Activated naive CD4-positive, alpha-beta T cell treated with anti-CD3 and anti-CD28 coated beads for 36 hours (primary cell): ENCODE results near the gene SCN2A. TPM values are rescaled to one million over a fixed set of nuclear protein-coding genes. Genes with fewer than 3 reads are reported as not detected.

Experiments used
- CTCF ChIA-PET: fragments of 350-600 bp; sonication (Branson Sonifier 250); formaldehyde crosslinking; loops from one replicate; lab custom pipeline; 2021; ENCODE audit warnings: antibody characterized with exemption; lab: Charles Lee
- DNase-seq: peaks from one replicate; pipeline ENCODE4 v3.0.0-alpha.2; 2020
- H3K27ac Mint-ChIP-seq: one replicate; pipeline ENCODE4 v1.8.0; 2021; ENCODE audit warnings: mild to moderate bottlenecking, mixed read lengths
- H3K27me3 Mint-ChIP-seq: one replicate; pipeline ENCODE4 v1.8.0; 2021; ENCODE audit warnings: low read depth, mixed read lengths
- H3K36me3 Mint-ChIP-seq: one replicate; pipeline ENCODE4 v1.8.0; 2021; ENCODE audit warnings: low read depth, mixed read lengths
- H3K4me1 Mint-ChIP-seq: one replicate; pipeline ENCODE4 v1.8.0; 2021; ENCODE audit warnings: low read depth, mixed read lengths
- H3K4me3 Mint-ChIP-seq: one replicate; pipeline ENCODE4 v1.8.0; 2021; ENCODE audit warnings: mild to moderate bottlenecking, moderate library complexity, mixed read lengths
- H3K9me3 Mint-ChIP-seq: one replicate; pipeline ENCODE4 v1.8.0; 2021; ENCODE audit warnings: mixed read lengths
- intact Hi-C: fragments of 100-400 bp; cut with micrococcal nuclease; formaldehyde crosslinking; loops from one replicate; pipeline ENCODE4 v1.15.1; 2023
- total RNA-seq, 2 experiments: library from RNA; stranded (reverse); gene quantifications; one replicate each; pipeline ENCODE4 v1.2.3, GENCODE V29; 2021

SCN2A gene
- under 1 TPM; 0.10 to 0.14 TPM for total RNA-seq

DNA sequence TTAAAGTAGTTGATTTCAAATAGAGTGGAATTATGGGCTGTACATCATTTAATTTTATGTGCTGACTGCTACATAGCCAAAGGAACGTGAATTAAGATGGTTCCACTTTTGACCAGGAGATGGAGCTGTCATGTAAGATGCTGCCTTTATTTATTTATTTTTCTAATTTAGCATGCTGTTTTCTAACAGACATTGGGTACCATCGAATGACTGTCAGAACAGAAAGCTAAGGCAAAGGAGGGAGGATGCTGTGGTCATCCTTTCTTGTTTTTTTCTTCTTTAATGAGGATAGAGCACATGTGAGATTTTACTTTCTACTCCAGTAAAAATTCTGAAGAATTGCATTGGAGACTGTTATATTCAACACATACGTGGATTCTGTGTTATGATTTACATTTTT is at the start of gene SCN2A:
SCN2A (plus strand) TSS at position 185 of the 400 bp plus-strand sequence. CDS start 56,410 bp downstream, outside the sequence.
- no peaks in the 10 kb centered on the region for H3K9me3 Mint-ChIP-seq

DNA sequence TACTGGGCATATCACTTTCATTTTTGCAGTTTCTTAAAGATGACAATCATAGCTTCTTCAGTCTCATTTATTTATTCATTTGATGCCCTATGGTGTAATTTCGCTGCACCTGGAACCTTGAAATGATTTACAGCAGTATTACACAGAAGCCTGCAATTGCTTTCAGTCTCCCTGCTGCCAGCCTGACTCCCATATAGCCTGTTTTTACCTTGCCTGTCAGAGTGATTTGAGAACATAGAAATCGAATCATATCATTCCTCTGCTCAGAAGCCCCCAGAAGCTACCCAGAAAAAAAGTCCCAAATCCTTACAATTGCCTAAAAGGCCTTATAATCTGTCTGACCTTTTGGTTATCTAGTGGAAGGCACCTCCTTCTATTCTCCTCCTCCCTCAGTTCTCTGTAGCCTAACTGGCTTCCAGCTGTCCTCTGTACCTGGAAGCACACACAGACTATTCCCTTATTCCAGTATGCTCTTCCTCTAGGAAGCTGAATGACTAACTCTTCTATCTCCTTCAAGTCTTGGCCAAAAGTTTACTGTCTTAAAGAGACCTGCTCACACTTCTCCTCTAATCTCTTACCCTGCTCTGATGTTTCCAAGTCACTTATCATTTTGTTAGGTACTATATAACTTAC is 48.0 kb upstream of the SCN2A start:
- Mint-ChIP-seq H3K27ac (no peak overlapping the region), H3K36me3 (no peaks in the 10 kb centered on the region), H3K27me3 (no peaks in the 10 kb centered on the region), H3K4me3 (no peak overlapping the region), H3K4me1 (no peaks in the 10 kb centered on the region), H3K9me3 (no peaks in the 10 kb centered on the region)
- no peak for DNase-seq
- intact Hi-C loops = no loop called here
- CTCF ChIA-PET = no interaction called here

More for the DNA sequence above, at the start of gene SCN2A:
- intact Hi-C loops = loop anchor here (1.0 to 5.0 kb wide), 5 partner anchors 54 to 888 kb away; partner anchors contain the start of gene SCN1A
- Mint-ChIP-seq H3K4me3 (no peak within 1 kb of the TSS), H3K27me3 (peaks cover 16% of the 10 kb centered on the region), H3K27ac (no peak within 1 kb of the TSS), H3K4me1 (no peaks in the 10 kb centered on the region), H3K36me3 (no peaks in the 10 kb centered on the region)
- DNase-seq = no peak
- CTCF ChIA-PET = interaction anchor here (0.6 to 1.9 kb wide), 7 partner anchors 8 to 403 kb away, joined by 3 to 18 read pairs (median 4); no protein-coding TSS in a partner anchor

DNA sequence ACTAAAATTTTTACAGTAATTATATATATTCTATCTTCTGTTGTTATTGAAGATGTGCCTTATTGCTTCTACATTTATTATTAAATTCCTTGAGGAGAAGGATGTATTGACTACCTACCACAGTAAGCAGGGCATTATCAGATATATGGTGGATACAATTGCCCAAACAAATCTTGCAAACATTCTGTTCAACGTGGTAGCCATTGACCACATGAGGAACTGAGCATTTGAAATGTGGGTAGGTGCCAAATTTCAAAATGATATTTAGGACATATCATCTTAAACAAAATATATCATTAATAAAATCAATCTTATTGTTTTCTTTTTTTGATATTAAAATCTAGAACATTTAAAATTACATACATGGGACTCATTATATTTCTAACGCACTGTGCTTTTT is 46.5 kb upstream of the SCN2A start:
- intact Hi-C loops = no loop called here
- Mint-ChIP-seq H3K36me3 (no peaks in the 10 kb centered on the region), H3K27ac (no peak overlapping the region), H3K27me3 (no peaks in the 10 kb centered on the region), H3K9me3 (no peaks in the 10 kb centered on the region), H3K4me3 (no peak overlapping the region), H3K4me1 (no peaks in the 10 kb centered on the region)
- CTCF ChIA-PET = no interaction called here
- DNase-seq = no peak

DNA sequence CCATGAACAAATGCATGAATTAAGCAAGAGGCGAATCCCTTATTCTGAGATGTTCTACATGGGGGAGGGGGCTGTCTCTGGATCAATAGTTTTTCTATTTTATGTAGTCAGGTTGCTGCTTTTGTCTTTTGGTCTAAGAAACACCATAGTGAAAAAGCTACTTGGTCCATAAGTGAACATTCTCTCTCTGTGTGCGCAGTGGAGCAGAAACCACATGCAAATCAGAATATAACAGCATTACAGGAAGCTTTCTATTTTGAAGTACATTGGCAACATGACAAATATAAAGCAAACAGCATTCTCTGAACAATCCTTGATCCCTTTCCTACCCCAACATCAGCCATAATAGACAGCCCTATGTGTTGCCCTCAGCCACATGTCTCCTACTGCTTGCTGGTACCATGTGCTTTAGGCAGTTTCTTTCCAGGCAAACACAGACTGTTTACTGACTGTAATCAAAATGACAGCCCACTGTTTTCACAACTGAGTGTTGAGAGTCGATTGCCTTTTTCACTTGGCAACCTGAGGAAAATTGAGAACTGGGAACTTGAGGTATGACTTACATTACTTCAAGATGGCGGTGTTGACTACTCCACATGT is 45.9 kb upstream of the SCN2A start:
- intact Hi-C loops = no loop called here
- CTCF ChIA-PET = no interaction called here
- no peaks in the 10 kb centered on the region for H3K9me3 Mint-ChIP-seq
- no peak overlapping the region for H3K4me3 Mint-ChIP-seq
- H3K27me3 Mint-ChIP-seq = no peaks in the 10 kb centered on the region
- H3K36me3 Mint-ChIP-seq = no peaks in the 10 kb centered on the region
- H3K27ac Mint-ChIP-seq = no peak overlapping the region
- no peak for DNase-seq
- no peaks in the 10 kb centered on the region for H3K4me1 Mint-ChIP-seq

- Mint-ChIP-seq H3K27me3 (no peaks in the 10 kb centered on the region), H3K9me3 (no peaks in the 10 kb centered on the region), H3K4me1 (no peaks in the 10 kb centered on the region), H3K4me3 (no peak overlapping the region), H3K27ac (no peak overlapping the region), H3K36me3 (no peaks in the 10 kb centered on the region)
- CTCF ChIA-PET = no interaction called here
- no peak for DNase-seq
- intact Hi-C loops = no loop called here
Measured at GRCh38 chr2:165196411-165196810, 42.8 kb upstream of the SCN2A start.

- intact Hi-C loops = no loop called here
- no peak overlapping the region for H3K27ac Mint-ChIP-seq
- CTCF ChIA-PET = no interaction called here
- no peak overlapping the region for H3K4me3 Mint-ChIP-seq
- H3K9me3 Mint-ChIP-seq = no peaks in the 10 kb centered on the region
- no peak for DNase-seq
- H3K27me3 Mint-ChIP-seq = no peaks in the 10 kb centered on the region
- H3K36me3 Mint-ChIP-seq = no peaks in the 10 kb centered on the region
- H3K4me1 Mint-ChIP-seq = no peaks in the 10 kb centered on the region
Measured at GRCh38 chr2:165197346-165197745, 41.9 kb upstream of the SCN2A start.

DNA sequence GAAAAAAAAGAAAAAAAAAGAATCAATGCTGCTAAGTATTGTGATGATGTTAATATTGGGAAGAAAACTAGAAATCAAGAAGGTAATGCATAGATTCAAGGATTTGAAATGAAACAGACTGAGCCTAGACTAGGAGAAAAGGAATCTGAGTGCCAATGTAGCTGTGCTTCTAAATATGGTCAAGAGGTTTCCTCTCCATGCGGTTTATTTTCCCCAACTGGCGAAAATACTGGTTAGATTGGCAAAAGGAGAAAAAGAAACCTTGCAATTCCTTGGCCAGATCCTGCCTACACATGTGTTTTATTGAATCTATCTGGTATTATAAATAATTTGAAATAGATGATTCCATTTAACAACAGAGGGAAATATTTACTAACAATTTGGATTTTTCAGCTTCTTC is 41.0 kb upstream of the SCN2A start:
- Mint-ChIP-seq H3K4me1 (no peaks in the 10 kb centered on the region), H3K4me3 (no peak overlapping the region), H3K27ac (no peak overlapping the region), H3K36me3 (no peaks in the 10 kb centered on the region), H3K9me3 (no peaks in the 10 kb centered on the region), H3K27me3 (no peaks in the 10 kb centered on the region)
- CTCF ChIA-PET = no interaction called here
- no peak for DNase-seq
- intact Hi-C loops = no loop called here

GRCh38 chr2:165202239-165202638 is 37.0 kb upstream of the SCN2A start:
- Mint-ChIP-seq H3K9me3 (no peaks in the 10 kb centered on the region), H3K4me3 (no peak overlapping the region), H3K4me1 (peaks cover 3% of the 10 kb centered on the region), H3K27ac (no peak overlapping the region), H3K36me3 (no peaks in the 10 kb centered on the region), H3K27me3 (peaks cover 9% of the 10 kb centered on the region)
- intact Hi-C loops = loop anchor here (5.0 kb wide), 1 partner anchor 60 kb away; no protein-coding TSS in a partner anchor
- CTCF ChIA-PET = interaction anchor here (0.6 to 1.3 kb wide), 3 partner anchors 95 to 188 kb away, joined by 3 read pairs; no protein-coding TSS in a partner anchor
- DNase-seq = no peak

GRCh38 chr2:165203689-165204559 is 35.3 kb upstream of the SCN2A start, which contains the start of gene SCN3A:
SCN3A (minus strand) TSS chr2:165204050; CDS start chr2:165176394, 27,656 bp downstream.
- intact Hi-C loops = loop anchor here (1.0 to 5.0 kb wide), 4 partner anchors 62 to 467 kb away; no protein-coding TSS in a partner anchor
- H3K27me3 Mint-ChIP-seq = peaks cover 9% of the 10 kb centered on the region
- peaks cover 3% of the 10 kb centered on the region for H3K4me1 Mint-ChIP-seq
- DNase-seq = peak; percentile 18
- no peaks in the 10 kb centered on the region for H3K9me3 Mint-ChIP-seq
- no peak within 1 kb of the TSS for H3K27ac Mint-ChIP-seq
- no peaks in the 10 kb centered on the region for H3K36me3 Mint-ChIP-seq
- CTCF ChIA-PET = interaction anchor here (0.7 to 4.3 kb wide), 14 partner anchors 16 to 212 kb away, joined by 3 to 42 read pairs (median 4); no protein-coding TSS in a partner anchor
- H3K4me3 Mint-ChIP-seq = peak within 1 kb of the TSS; percentile 11

GRCh38 chr2:165205865-165206264 is 33.3 kb upstream of the SCN2A start:
- Mint-ChIP-seq H3K9me3 (no peaks in the 10 kb centered on the region), H3K4me3 (no peak overlapping the region), H3K27ac (no peak overlapping the region), H3K4me1 (peaks cover 3% of the 10 kb centered on the region), H3K27me3 (peaks cover 11% of the 10 kb centered on the region), H3K36me3 (no peaks in the 10 kb centered on the region)
- intact Hi-C loops = no loop called here
- DNase-seq = no peak
- CTCF ChIA-PET = interaction anchor here (4.3 kb wide), 1 partner anchor 190 kb away, joined by 42 read pairs; no protein-coding TSS in a partner anchor

DNA sequence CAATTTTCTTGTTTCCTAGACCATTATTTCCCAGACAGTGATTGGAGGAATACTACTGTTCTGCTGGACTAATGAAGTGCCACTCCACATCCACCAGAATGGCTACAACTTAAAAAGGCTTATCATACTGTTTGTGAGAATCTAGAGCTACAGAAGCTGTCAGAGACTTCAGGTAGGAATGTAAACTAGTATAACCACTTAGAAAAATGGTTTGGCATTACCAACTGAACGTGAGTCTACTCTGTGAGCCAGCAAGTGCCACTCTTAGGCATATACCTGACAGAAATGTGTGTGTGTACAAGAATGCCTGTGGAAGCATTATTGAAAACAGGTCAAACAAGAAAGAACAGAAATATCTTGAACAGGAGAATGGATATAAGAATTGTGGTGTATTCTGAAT is 31.1 kb upstream of the SCN2A start:
- CTCF ChIA-PET = no interaction called here

DNA sequence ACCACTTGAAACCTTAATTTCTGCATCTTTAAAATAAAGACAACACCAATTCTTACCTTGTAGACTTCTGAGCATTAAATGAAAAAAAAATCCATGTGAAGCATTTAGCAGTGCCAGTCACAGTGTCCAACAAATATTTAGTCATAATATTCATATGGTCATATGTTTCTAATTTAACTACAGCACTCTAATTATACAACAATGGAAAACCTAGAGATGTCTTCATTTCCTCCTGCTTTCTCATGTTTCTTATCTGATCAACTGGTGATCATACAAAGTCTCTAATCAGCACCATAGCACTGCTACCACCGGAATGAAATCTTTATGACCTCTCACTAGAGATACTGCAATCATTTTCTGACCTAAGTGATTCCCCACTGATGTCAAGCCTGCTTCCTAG is 25.1 kb upstream of the SCN2A start:
- Mint-ChIP-seq H3K27me3 (peaks cover 5% of the 10 kb centered on the region), H3K9me3 (peaks cover 1% of the 10 kb centered on the region), H3K4me3 (no peak overlapping the region), H3K36me3 (no peaks in the 10 kb centered on the region), H3K4me1 (no peaks in the 10 kb centered on the region), H3K27ac (no peak overlapping the region)
- DNase-seq = no peak
- intact Hi-C loops = no loop called here
- CTCF ChIA-PET = no interaction called here

More for the DNA sequence above, 31.1 kb upstream of the SCN2A start:
- DNase-seq = no peak
- H3K9me3 Mint-ChIP-seq = no peaks in the 10 kb centered on the region
- no peaks in the 10 kb centered on the region for H3K36me3 Mint-ChIP-seq
- peaks cover 3% of the 10 kb centered on the region for H3K4me1 Mint-ChIP-seq
- intact Hi-C loops = no loop called here
- no peak overlapping the region for H3K27ac Mint-ChIP-seq
- peaks cover 11% of the 10 kb centered on the region for H3K27me3 Mint-ChIP-seq
- H3K4me3 Mint-ChIP-seq = no peak overlapping the region
